K562 (cell line): ENCODE data around the gene ATRNL1.

Experiments used
- CREB1 ChIP-seq, 2 experiments: sonication (generic) in 1 of 2; formaldehyde crosslinking in 1 of 2; IDR thresholded peaks; 2 replicates each; pipeline versions ENCODE4 v1.6.1 to v1.8.0; 2012 to 2022; ENCODE audit warnings: inconsistent platforms in 1 of 2, mild to moderate bottlenecking in 1 of 2, missing genetic modification reagents in 1 of 2, moderate library complexity in 1 of 2
- CTCF ChIP-seq, 3 experiments: IDR thresholded peaks in 2 of 3; conservative IDR thresholded peaks in 1 of 3; 2 replicates each; pipeline ENCODE4 v1.5.1; 2011 to 2012; ENCODE audit warnings: low read length in 3 of 3, mild to moderate bottlenecking in 3 of 3, control low read depth in 2 of 3, improper control_type of control experiment in 1 of 3, inconsistent platforms in 1 of 3, low read depth in 1 of 3, mixed read lengths in 1 of 3, moderate library complexity in 1 of 3; ENCODE audit not compliant: insufficient read depth in 2 of 3
- FOXK2 ChIP-seq, 2 experiments: fragments of 450-650 bp; IDR thresholded peaks in 1 of 2; conservative IDR thresholded peaks in 1 of 2; 2 replicates each; pipeline ENCODE4 v1.6.1; 2016; ENCODE audit warnings: low read depth in 2 of 2, mild to moderate bottlenecking in 1 of 2
- HDAC6 ChIP-seq: IDR thresholded peaks from 2 replicates; pipeline ENCODE4 v1.6.1; 2012; ENCODE audit warnings: low read depth, mild to moderate bottlenecking, control low read depth, inconsistent platforms, low read length, moderate library complexity
- POLR2A ChIP-seq: fragments of 450-650 bp; conservative IDR thresholded peaks from 2 replicates; pipeline ENCODE4 v1.6.1; 2016
- POLR2G ChIP-seq: fragments of 200-400 bp; formaldehyde crosslinking; IDR thresholded peaks from 2 replicates; pipeline ENCODE4 v1.6.1; 2017; ENCODE audit warnings: low read depth, mild to moderate bottlenecking, antibody characterized with exemption, low read length, moderate library complexity
- RBM15 ChIP-seq: fragments of 200-400 bp; formaldehyde crosslinking; IDR thresholded peaks from 2 replicates; pipeline ENCODE4 v1.6.1; 2018; ENCODE audit warnings: mild to moderate bottlenecking, low read length, moderate library complexity; ENCODE audit not compliant: insufficient read depth
- SIX5 ChIP-seq, 2 experiments: IDR thresholded peaks; 2 replicates each; pipeline ENCODE4 v1.6.1; 2011; ENCODE audit warnings: low read length in 2 of 2, borderline replicate concordance in 1 of 2, low read depth in 1 of 2, mild to moderate bottlenecking in 1 of 2, moderate library complexity in 1 of 2; ENCODE audit not compliant: insufficient read depth in 1 of 2
- YY1 ChIP-seq, 3 experiments: IDR thresholded peaks; 2 replicates each; pipeline ENCODE4 v1.6.1; 2011; ENCODE audit warnings: low read length in 2 of 3, mild to moderate bottlenecking in 2 of 3, moderate library complexity in 2 of 3, borderline replicate concordance in 1 of 3, control low read depth in 1 of 3, low read depth in 1 of 3; ENCODE audit not compliant: insufficient read depth in 3 of 3, insufficient replicate concordance in 2 of 3, control insufficient read depth in 1 of 3, insufficient read length in 1 of 3; ENCODE audit errors: extremely low read depth in 1 of 3
- ZBTB1 ChIP-seq: sonication (generic); formaldehyde crosslinking; IDR thresholded peaks from 2 replicates; pipeline ENCODE4 v1.8.1; 2023; ENCODE audit warnings: missing genetic modification reagents, low read depth, mild to moderate bottlenecking, borderline replicate concordance
- ZBTB17 ChIP-seq: fragments of 450-650 bp; formaldehyde crosslinking; IDR thresholded peaks from 2 replicates; pipeline ENCODE4 v1.4.0; 2020; ENCODE audit warnings: mild to moderate bottlenecking
- ZNF57 ChIP-seq: fragments of 450-650 bp; formaldehyde crosslinking; IDR thresholded peaks from 2 replicates; pipeline ENCODE4 v1.4.0; 2020; ENCODE audit warnings: mild to moderate bottlenecking, moderate library complexity
- TF ChIP-seq, protein P1 (sequence below): fragments of 450-650 bp; formaldehyde crosslinking; IDR thresholded peaks from 2 replicates; pipeline ENCODE4 v1.4.0; 2020; ENCODE audit warnings: mild to moderate bottlenecking, moderate library complexity
- TF ChIP-seq, protein P2 (sequence below): sonication (generic); formaldehyde crosslinking; IDR thresholded peaks from 2 replicates; pipeline ENCODE4 v1.8.0; 2023; ENCODE audit warnings: missing genetic modification reagents, mild to moderate bottlenecking, borderline replicate concordance

- no peak for TF ChIP-seq ZNF57 (CRISPR knock-in tag)
- no peak for TF ChIP-seq ZBTB1
- TF ChIP-seq RBM15: no peak
- no peak for TF ChIP-seq POLR2A
- TF ChIP-seq, protein P1, sequence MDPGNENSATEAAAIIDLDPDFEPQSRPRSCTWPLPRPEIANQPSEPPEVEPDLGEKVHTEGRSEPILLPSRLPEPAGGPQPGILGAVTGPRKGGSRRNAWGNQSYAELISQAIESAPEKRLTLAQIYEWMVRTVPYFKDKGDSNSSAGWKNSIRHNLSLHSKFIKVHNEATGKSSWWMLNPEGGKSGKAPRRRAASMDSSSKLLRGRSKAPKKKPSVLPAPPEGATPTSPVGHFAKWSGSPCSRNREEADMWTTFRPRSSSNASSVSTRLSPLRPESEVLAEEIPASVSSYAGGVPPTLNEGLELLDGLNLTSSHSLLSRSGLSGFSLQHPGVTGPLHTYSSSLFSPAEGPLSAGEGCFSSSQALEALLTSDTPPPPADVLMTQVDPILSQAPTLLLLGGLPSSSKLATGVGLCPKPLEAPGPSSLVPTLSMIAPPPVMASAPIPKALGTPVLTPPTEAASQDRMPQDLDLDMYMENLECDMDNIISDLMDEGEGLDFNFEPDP: no peak
- no peak for TF ChIP-seq SIX5 (IDR thresholded peaks at IDR 0.05; ENCODE audit: borderline replicate concordance in 1 of 2, insufficient read depth in 1 of 2, low read depth in 1 of 2, low read length in 2 of 2)
- no peak for TF ChIP-seq ZBTB17 (CRISPR knock-in tag)
- no peak for TF ChIP-seq HDAC6
- TF ChIP-seq YY1 (IDR thresholded peaks at IDR 0.05; ENCODE audit: borderline replicate concordance in 1 of 3, control insufficient read depth in 1 of 3, extremely low read depth in 1 of 3, insufficient read depth in 3 of 3, insufficient read length in 1 of 3, insufficient replicate concordance in 2 of 3, low read depth in 1 of 3, low read length in 2 of 3): no peak
- no peak for TF ChIP-seq FOXK2 (conservative IDR thresholded peaks at IDR 0.05 in 1 of 2, IDR thresholded peaks at IDR 0.05 in 1 of 2; ENCODE audit: low read depth in 2 of 2)
- TF ChIP-seq POLR2G: no peak
- no peak for TF ChIP-seq CREB1 (IDR thresholded peaks at IDR 0.05)
- no peak for TF ChIP-seq CREB1 (CRISPR knock-in tag; IDR thresholded peaks at IDR 0.05)
- TF ChIP-seq, protein P2, sequence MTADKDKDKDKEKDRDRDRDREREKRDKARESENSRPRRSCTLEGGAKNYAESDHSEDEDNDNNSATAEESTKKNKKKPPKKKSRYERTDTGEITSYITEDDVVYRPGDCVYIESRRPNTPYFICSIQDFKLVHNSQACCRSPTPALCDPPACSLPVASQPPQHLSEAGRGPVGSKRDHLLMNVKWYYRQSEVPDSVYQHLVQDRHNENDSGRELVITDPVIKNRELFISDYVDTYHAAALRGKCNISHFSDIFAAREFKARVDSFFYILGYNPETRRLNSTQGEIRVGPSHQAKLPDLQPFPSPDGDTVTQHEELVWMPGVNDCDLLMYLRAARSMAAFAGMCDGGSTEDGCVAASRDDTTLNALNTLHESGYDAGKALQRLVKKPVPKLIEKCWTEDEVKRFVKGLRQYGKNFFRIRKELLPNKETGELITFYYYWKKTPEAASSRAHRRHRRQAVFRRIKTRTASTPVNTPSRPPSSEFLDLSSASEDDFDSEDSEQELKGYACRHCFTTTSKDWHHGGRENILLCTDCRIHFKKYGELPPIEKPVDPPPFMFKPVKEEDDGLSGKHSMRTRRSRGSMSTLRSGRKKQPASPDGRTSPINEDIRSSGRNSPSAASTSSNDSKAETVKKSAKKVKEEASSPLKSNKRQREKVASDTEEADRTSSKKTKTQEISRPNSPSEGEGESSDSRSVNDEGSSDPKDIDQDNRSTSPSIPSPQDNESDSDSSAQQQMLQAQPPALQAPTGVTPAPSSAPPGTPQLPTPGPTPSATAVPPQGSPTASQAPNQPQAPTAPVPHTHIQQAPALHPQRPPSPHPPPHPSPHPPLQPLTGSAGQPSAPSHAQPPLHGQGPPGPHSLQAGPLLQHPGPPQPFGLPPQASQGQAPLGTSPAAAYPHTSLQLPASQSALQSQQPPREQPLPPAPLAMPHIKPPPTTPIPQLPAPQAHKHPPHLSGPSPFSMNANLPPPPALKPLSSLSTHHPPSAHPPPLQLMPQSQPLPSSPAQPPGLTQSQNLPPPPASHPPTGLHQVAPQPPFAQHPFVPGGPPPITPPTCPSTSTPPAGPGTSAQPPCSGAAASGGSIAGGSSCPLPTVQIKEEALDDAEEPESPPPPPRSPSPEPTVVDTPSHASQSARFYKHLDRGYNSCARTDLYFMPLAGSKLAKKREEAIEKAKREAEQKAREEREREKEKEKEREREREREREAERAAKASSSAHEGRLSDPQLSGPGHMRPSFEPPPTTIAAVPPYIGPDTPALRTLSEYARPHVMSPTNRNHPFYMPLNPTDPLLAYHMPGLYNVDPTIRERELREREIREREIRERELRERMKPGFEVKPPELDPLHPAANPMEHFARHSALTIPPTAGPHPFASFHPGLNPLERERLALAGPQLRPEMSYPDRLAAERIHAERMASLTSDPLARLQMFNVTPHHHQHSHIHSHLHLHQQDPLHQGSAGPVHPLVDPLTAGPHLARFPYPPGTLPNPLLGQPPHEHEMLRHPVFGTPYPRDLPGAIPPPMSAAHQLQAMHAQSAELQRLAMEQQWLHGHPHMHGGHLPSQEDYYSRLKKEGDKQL (CRISPR knock-in tag): no peak
- TF ChIP-seq CTCF (IDR thresholded peaks at IDR 0.05 in 2 of 3, conservative IDR thresholded peaks at IDR 0.05 in 1 of 3; ENCODE audit: insufficient read depth in 2 of 3, low read depth in 1 of 3, low read length in 3 of 3): no peak
These were observed 767.3 kb downstream of the ATRNL1 start for GRCh38 chr10:115860182-115861107.
